A549 (cell line): ENCODE data around the gene DENND6B. TPM values are rescaled to one million over a fixed set of nuclear protein-coding genes. Genes with fewer than 3 reads are reported as not detected.

ENCODE experiments used
- ATAC-seq, 2 experiments: fragments of 200-7000 bp in 1 of 2; fragments of >200 bp in 1 of 2; cut with Nextera tagmentation in 1 of 2; cut with Tn5 transposase in 1 of 2; 3 replicates each; pipeline versions ENCODE4 v1.8.0 to v1.9.1; 2018 to 2020; ENCODE audit warnings: mild to moderate bottlenecking in 1 of 2, moderate library complexity in 1 of 2
- CTCF ChIA-PET: fragments of 300-600 bp; sonication (Branson Sonifier 250); formaldehyde crosslinking; extraction: SDS; loops from one replicate; lab custom pipeline; 2021; ENCODE audit warnings: antibody characterized with exemption, inconsistent platforms; lab: Yijun Ruan, JAX
- POLR2A ChIA-PET: fragments of 350-600 bp; formaldehyde crosslinking; extraction: SDS; loops from one replicate; lab custom pipeline; 2021; ENCODE audit warnings: antibody characterized with exemption, inconsistent platforms; lab: Yijun Ruan, JAX
- DNase-seq, 2 experiments: peaks; one replicate each; pipeline versions ENCODE4 v3.0.0 to v3.0.0-alpha.2; 2011 to 2016; ENCODE audit warnings: low read depth in 1 of 2, low spot score in 1 of 2
- FAIRE-seq: peaks from 2 replicates; lab custom pipeline; 2011; peaks lifted over from hg19 to GRCh38; lab: Jason Lieb, UNC
- H3K27ac ChIP-seq, 2 experiments: fragments of >200 bp; sonication (Bioruptor Twin); formaldehyde crosslinking; 3 replicates each; pipeline ENCODE4 v1.5.1; 2016 to 2017
- H3K4me1 ChIP-seq: fragments of >200 bp; sonication (Bioruptor Twin); formaldehyde crosslinking; 3 replicates; pipeline ENCODE4 v1.6.1; 2016
- H3K4me2 ChIP-seq: fragments of >200 bp; sonication (Bioruptor Twin); formaldehyde crosslinking; 3 replicates; pipeline ENCODE4 v1.6.1; 2016
- H3K4me3 ChIP-seq: fragments of >200 bp; sonication (Bioruptor Twin); formaldehyde crosslinking; 3 replicates; pipeline ENCODE4 v1.5.1; 2016
- H3K9me3 ChIP-seq: fragments of >200 bp; sonication (Bioruptor Twin); formaldehyde crosslinking; 3 replicates; pipeline ENCODE4 v1.6.1; 2016
- BCL3 ChIP-seq: fragments of >200 bp; sonication (Bioruptor Twin); formaldehyde crosslinking; IDR thresholded peaks from 3 replicates; pipeline ENCODE4 v1.6.1; 2016
- BHLHE40 ChIP-seq: IDR thresholded peaks from 2 replicates; pipeline ENCODE4 v1.6.1; 2012; ENCODE audit warnings: low read depth, low read length, inconsistent platforms
- CEBPB ChIP-seq, 2 experiments: fragments of >200 bp in 1 of 2; sonication (Bioruptor Twin) in 1 of 2; formaldehyde crosslinking in 1 of 2; IDR thresholded peaks; 2 replicates each; pipeline ENCODE4 v1.6.1; 2012 to 2016
- CHD4 ChIP-seq: fragments of 200-600 bp; sonication (generic); IDR thresholded peaks from 2 replicates; pipeline ENCODE4 v1.6.1; 2016; ENCODE audit warnings: antibody characterized with exemption, mild to moderate bottlenecking, borderline replicate concordance
- CTCF ChIP-seq: fragments of >200 bp; sonication (Bioruptor Twin); formaldehyde crosslinking; IDR thresholded peaks from 3 replicates; pipeline ENCODE4 v1.5.1; 2016
- EHMT2 ChIP-seq: fragments of 200-600 bp; sonication (generic); IDR thresholded peaks from 2 replicates; pipeline ENCODE4 v1.6.1; 2016; ENCODE audit warnings: antibody characterized with exemption, low read depth, mild to moderate bottlenecking, moderate library complexity
- FOSL2 ChIP-seq, 2 experiments: fragments of 450-650 bp in 1 of 2; fragments of >200 bp in 1 of 2; sonication (Bioruptor Twin) in 1 of 2; formaldehyde crosslinking; IDR thresholded peaks; 2 replicates each; pipeline versions ENCODE4 v1.5.0 to v1.6.1; 2016 to 2020; ENCODE audit warnings: mild to moderate bottlenecking in 1 of 2, moderate library complexity in 1 of 2
- HES2 ChIP-seq: fragments of >200 bp; sonication (Bioruptor Twin); formaldehyde crosslinking; IDR thresholded peaks from 2 replicates; pipeline ENCODE4 v1.6.1; 2016
- HMGXB4 ChIP-seq: fragments of 250-450 bp; sonication (Bioruptor Pico); IDR thresholded peaks from 2 replicates; pipeline ENCODE4 v1.5.0; 2021; ENCODE audit warnings: mild to moderate bottlenecking, moderate library complexity, borderline replicate concordance
- MAZ ChIP-seq: fragments of 150-350 bp; IDR thresholded peaks from 2 replicates; pipeline ENCODE4 v1.6.1; 2014; ENCODE audit warnings: antibody characterized with exemption, low read depth, low read length, borderline replicate concordance
- NPAS2 ChIP-seq: fragments of 250-450 bp; sonication (Bioruptor Pico); IDR thresholded peaks from 2 replicates; pipeline ENCODE4 v1.8.0; 2022; ENCODE audit warnings: mild to moderate bottlenecking, moderate library complexity, borderline replicate concordance
- PHF8 ChIP-seq: fragments of 200-600 bp; sonication (generic); IDR thresholded peaks from 2 replicates; pipeline ENCODE4 v1.6.1; 2016; ENCODE audit warnings: low read depth, mild to moderate bottlenecking, antibody characterized with exemption, moderate library complexity, borderline replicate concordance
- POLR2AphosphoS2 ChIP-seq: conservative IDR thresholded peaks from 2 replicates; pipeline ENCODE4 v1.6.1; 2012; ENCODE audit warnings: low read length, improper control_type of control experiment, inconsistent platforms
- RAD21 ChIP-seq, 2 experiments: fragments of >200 bp in 1 of 2; sonication (Bioruptor Twin) in 1 of 2; formaldehyde crosslinking in 1 of 2; IDR thresholded peaks in 1 of 2; conservative IDR thresholded peaks in 1 of 2; 2 replicates in 1 of 2; 3 replicates in 1 of 2; pipeline ENCODE4 v1.6.1; 2012 to 2018; ENCODE audit warnings: inconsistent platforms in 1 of 2
- RARB ChIP-seq: fragments of 250-450 bp; sonication (Bioruptor Pico); IDR thresholded peaks from 2 replicates; pipeline ENCODE4 v1.8.0; 2021; ENCODE audit warnings: mild to moderate bottlenecking, moderate library complexity
- RCOR1 ChIP-seq: fragments of 150-350 bp; IDR thresholded peaks from 2 replicates; pipeline ENCODE4 v1.6.1; 2014; ENCODE audit warnings: antibody characterized with exemption, low read length, low read depth
- RNF2 ChIP-seq: fragments of 200-600 bp; sonication (generic); IDR thresholded peaks from 2 replicates; pipeline ENCODE4 v1.6.1; 2016; ENCODE audit warnings: low read depth, mild to moderate bottlenecking, antibody characterized with exemption, moderate library complexity, borderline replicate concordance
- USF2 ChIP-seq: fragments of 450-650 bp; IDR thresholded peaks from 2 replicates; pipeline ENCODE4 v1.6.1; 2014; ENCODE audit warnings: antibody characterized with exemption
- ZNF302 ChIP-seq: fragments of 250-450 bp; sonication (Bioruptor Pico); IDR thresholded peaks from 2 replicates; pipeline ENCODE4 v1.9.0; 2021; ENCODE audit warnings: inconsistent platforms, mild to moderate bottlenecking, moderate library complexity
- WGBS: methylation state at CpG from one replicate; pipeline ENCODE4 v1.1.6; 2017; ENCODE audit errors: missing lambda C conversion rate; 5-methylcytosine and 5-hydroxymethylcytosine counted together
- polyA plus RNA-seq, 4 experiments: library from polyadenylated mRNA; depleted of rRNA in 3 of 4; stranded (reverse); fragments of >200 nt; fragmentation: RNase III in 1 of 4; extraction: RNeasy Plus Mini Kit Qiagen cat#74134 plus additional on column Dnase treatment in 1 of 4; gene quantifications; 2 replicates in 3 of 4; 3 replicates in 1 of 4; pipeline ENCODE4 v1.2.3, GENCODE V29; 2011 to 2017
- TF ChIP-seq, protein P1 (sequence below): fragments of 200-600 bp; sonication (generic); IDR thresholded peaks from 2 replicates; pipeline ENCODE4 v1.6.1; 2016; ENCODE audit warnings: antibody characterized with exemption, mild to moderate bottlenecking, moderate library complexity
- TF ChIP-seq, protein P2 (sequence below): fragments of 150-350 bp; IDR thresholded peaks from 2 replicates; pipeline ENCODE4 v1.6.1; 2014; ENCODE audit warnings: low read depth, mild to moderate bottlenecking, low read length
- TF ChIP-seq, protein P3 (sequence below): fragments of 250-450 bp; sonication (Bioruptor Pico); IDR thresholded peaks from 2 replicates; pipeline ENCODE4 v1.5.0; 2020; ENCODE audit warnings: low read depth, mild to moderate bottlenecking, moderate library complexity

Gene DENND6B
- polyA plus RNA-seq, 2 of the 4 experiments (the other 2 are of a cell fraction), result 1.6 to 1.9 TPM

DNA sequence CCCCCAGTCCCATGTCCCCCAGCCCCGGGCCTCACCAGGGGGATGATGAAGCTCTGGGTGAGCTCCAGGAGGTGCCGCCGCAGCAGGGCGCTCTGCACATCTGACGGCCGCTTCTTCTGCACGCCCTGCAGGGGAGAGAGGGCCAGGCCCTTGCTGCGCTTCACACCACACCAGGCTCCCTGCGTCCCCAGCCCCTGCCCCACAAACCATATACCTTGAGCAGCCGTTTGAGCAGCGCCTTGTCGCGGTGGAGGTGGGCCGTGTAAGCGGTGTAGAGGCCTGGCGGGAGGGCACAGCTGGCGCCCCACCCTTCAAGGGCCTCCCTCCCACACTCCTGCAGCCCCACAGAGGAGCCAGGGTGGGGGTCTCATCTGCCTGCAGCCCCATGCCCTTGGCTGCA, 13.2 kb downstream of the DENND6B start (continued):
- TF ChIP-seq, protein P1, sequence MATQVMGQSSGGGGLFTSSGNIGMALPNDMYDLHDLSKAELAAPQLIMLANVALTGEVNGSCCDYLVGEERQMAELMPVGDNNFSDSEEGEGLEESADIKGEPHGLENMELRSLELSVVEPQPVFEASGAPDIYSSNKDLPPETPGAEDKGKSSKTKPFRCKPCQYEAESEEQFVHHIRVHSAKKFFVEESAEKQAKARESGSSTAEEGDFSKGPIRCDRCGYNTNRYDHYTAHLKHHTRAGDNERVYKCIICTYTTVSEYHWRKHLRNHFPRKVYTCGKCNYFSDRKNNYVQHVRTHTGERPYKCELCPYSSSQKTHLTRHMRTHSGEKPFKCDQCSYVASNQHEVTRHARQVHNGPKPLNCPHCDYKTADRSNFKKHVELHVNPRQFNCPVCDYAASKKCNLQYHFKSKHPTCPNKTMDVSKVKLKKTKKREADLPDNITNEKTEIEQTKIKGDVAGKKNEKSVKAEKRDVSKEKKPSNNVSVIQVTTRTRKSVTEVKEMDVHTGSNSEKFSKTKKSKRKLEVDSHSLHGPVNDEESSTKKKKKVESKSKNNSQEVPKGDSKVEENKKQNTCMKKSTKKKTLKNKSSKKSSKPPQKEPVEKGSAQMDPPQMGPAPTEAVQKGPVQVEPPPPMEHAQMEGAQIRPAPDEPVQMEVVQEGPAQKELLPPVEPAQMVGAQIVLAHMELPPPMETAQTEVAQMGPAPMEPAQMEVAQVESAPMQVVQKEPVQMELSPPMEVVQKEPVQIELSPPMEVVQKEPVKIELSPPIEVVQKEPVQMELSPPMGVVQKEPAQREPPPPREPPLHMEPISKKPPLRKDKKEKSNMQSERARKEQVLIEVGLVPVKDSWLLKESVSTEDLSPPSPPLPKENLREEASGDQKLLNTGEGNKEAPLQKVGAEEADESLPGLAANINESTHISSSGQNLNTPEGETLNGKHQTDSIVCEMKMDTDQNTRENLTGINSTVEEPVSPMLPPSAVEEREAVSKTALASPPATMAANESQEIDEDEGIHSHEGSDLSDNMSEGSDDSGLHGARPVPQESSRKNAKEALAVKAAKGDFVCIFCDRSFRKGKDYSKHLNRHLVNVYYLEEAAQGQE, result no peak
- TF ChIP-seq BHLHE40, result no peak
- no peak for TF ChIP-seq RNF2
- no peak for TF ChIP-seq USF2
- no peak for TF ChIP-seq CTCF
- TF ChIP-seq MAZ, result no peak
- no peak for TF ChIP-seq CEBPB (IDR thresholded peaks at IDR 0.05)
- no peak for TF ChIP-seq HMGXB4 (CRISPR knock-in tag)
- TF ChIP-seq BCL3, result no peak
- TF ChIP-seq CHD4, result no peak

DNA sequence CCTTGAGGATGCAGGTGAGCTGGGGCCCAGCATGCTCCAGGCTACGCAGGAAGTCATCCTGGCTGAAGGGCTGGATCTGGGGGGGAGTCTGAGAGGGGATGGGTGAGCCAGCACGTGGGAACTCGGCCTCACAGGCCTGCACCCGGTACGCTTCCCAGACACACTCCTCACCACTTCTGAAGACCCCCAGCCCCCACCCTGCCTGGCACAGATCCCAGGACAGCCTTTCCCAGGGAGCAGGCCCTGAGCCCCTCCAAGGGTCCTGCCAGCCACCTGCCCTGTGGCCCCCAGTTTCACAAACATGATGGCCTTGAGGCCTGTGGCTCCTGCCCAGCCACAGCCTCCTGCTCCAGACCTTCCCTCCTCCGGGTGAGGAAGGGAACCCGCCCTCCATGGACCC, 13.8 kb downstream of the DENND6B start:
- Histone ChIP-seq H3K4me3 (no peak overlapping the region), H3K4me2 (no peak overlapping the region), H3K27ac (no peak overlapping the region), H3K9me3 (no peaks in the 10 kb centered on the region), H3K4me1 (peaks cover 13% of the 10 kb centered on the region)
- FAIRE-seq (no peak), ATAC-seq (no peak), DNase-seq (no peak)
- ChIA-PET CTCF (interaction anchor here (1.3 to 1.7 kb wide), 2 partner anchors 14 to 51 kb away, joined by 3 to 10 read pairs; partner anchors contain the start of gene DENND6B), POLR2A (no interaction called here)
- 87% methylated on average over 6 of the region's 7 CpGs for WGBS
- TF ChIP-seq, protein P2, sequence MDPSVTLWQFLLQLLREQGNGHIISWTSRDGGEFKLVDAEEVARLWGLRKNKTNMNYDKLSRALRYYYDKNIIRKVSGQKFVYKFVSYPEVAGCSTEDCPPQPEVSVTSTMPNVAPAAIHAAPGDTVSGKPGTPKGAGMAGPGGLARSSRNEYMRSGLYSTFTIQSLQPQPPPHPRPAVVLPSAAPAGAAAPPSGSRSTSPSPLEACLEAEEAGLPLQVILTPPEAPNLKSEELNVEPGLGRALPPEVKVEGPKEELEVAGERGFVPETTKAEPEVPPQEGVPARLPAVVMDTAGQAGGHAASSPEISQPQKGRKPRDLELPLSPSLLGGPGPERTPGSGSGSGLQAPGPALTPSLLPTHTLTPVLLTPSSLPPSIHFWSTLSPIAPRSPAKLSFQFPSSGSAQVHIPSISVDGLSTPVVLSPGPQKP, result no peak
- TF ChIP-seq HES2, result no peak
- TF ChIP-seq POLR2AphosphoS2, result no peak
- no peak for TF ChIP-seq FOSL2 (IDR thresholded peaks at IDR 0.05)
- TF ChIP-seq FOSL2 (CRISPR knock-in tag; IDR thresholded peaks at IDR 0.05), result no peak
- no peak for TF ChIP-seq MAZ
- no peak for TF ChIP-seq RARB (CRISPR knock-in tag)
- no peak for TF ChIP-seq NPAS2 (CRISPR knock-in tag)
- no peak for TF ChIP-seq ZNF302 (CRISPR knock-in tag)
- TF ChIP-seq RCOR1, result no peak
- TF ChIP-seq EHMT2, result no peak
- no peak for TF ChIP-seq RAD21 (conservative IDR thresholded peaks at IDR 0.05 in 1 of 2, IDR thresholded peaks at IDR 0.05 in 1 of 2)
- no peak for TF ChIP-seq HMGXB4 (CRISPR knock-in tag)
- no peak for TF ChIP-seq PHF8
- TF ChIP-seq, protein P3, sequence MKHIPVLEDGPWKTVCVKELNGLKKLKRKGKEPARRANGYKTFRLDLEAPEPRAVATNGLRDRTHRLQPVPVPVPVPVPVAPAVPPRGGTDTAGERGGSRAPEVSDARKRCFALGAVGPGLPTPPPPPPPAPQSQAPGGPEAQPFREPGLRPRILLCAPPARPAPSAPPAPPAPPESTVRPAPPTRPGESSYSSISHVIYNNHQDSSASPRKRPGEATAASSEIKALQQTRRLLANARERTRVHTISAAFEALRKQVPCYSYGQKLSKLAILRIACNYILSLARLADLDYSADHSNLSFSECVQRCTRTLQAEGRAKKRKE (CRISPR knock-in tag), result no peak
